ENCODE measurements around the gene DUSP22.

DNA sequence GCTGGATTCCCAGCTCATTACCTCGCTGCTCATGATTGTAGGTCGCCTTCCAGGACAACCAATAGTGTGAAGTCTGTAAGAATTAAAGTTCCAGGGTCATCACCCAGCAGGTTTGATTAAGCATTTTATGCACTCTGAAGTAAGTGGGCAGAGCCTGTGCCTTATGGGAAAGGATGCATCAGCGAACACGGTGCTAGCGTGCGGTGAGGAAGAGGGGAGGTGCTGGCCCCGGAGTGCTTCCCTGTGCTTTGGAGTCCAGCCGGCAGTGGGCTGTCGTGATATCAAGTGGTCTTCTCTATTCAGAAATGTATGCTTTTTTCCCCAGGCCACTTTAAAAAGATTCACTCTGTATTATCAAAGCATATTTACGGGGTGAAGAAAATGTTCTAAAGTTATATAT is 16.0 kb downstream of the DUSP22 start:
- TF ChIP-seq, protein P1, sequence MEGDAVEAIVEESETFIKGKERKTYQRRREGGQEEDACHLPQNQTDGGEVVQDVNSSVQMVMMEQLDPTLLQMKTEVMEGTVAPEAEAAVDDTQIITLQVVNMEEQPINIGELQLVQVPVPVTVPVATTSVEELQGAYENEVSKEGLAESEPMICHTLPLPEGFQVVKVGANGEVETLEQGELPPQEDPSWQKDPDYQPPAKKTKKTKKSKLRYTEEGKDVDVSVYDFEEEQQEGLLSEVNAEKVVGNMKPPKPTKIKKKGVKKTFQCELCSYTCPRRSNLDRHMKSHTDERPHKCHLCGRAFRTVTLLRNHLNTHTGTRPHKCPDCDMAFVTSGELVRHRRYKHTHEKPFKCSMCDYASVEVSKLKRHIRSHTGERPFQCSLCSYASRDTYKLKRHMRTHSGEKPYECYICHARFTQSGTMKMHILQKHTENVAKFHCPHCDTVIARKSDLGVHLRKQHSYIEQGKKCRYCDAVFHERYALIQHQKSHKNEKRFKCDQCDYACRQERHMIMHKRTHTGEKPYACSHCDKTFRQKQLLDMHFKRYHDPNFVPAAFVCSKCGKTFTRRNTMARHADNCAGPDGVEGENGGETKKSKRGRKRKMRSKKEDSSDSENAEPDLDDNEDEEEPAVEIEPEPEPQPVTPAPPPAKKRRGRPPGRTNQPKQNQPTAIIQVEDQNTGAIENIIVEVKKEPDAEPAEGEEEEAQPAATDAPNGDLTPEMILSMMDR (conservative IDR thresholded peaks at IDR 0.05; ENCODE audit: low read depth in 2 of 2): no peak
- TF ChIP-seq, protein P2, sequence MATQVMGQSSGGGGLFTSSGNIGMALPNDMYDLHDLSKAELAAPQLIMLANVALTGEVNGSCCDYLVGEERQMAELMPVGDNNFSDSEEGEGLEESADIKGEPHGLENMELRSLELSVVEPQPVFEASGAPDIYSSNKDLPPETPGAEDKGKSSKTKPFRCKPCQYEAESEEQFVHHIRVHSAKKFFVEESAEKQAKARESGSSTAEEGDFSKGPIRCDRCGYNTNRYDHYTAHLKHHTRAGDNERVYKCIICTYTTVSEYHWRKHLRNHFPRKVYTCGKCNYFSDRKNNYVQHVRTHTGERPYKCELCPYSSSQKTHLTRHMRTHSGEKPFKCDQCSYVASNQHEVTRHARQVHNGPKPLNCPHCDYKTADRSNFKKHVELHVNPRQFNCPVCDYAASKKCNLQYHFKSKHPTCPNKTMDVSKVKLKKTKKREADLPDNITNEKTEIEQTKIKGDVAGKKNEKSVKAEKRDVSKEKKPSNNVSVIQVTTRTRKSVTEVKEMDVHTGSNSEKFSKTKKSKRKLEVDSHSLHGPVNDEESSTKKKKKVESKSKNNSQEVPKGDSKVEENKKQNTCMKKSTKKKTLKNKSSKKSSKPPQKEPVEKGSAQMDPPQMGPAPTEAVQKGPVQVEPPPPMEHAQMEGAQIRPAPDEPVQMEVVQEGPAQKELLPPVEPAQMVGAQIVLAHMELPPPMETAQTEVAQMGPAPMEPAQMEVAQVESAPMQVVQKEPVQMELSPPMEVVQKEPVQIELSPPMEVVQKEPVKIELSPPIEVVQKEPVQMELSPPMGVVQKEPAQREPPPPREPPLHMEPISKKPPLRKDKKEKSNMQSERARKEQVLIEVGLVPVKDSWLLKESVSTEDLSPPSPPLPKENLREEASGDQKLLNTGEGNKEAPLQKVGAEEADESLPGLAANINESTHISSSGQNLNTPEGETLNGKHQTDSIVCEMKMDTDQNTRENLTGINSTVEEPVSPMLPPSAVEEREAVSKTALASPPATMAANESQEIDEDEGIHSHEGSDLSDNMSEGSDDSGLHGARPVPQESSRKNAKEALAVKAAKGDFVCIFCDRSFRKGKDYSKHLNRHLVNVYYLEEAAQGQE (IDR thresholded peaks at IDR 0.05; ENCODE audit: unreplicated experiment): no peak
- TF ChIP-seq, protein P3, sequence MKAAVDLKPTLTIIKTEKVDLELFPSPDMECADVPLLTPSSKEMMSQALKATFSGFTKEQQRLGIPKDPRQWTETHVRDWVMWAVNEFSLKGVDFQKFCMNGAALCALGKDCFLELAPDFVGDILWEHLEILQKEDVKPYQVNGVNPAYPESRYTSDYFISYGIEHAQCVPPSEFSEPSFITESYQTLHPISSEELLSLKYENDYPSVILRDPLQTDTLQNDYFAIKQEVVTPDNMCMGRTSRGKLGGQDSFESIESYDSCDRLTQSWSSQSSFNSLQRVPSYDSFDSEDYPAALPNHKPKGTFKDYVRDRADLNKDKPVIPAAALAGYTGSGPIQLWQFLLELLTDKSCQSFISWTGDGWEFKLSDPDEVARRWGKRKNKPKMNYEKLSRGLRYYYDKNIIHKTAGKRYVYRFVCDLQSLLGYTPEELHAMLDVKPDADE (IDR thresholded peaks at IDR 0.05): no peak
- no peak for TF ChIP-seq POLR2AphosphoS5 (IDR thresholded peaks at IDR 0.05; ENCODE audit: low read depth)
- no peak for TF ChIP-seq EZH2phosphoT487 (IDR thresholded peaks at IDR 0.05; ENCODE audit: unreplicated experiment)
- no peak for TF ChIP-seq EZH2 (IDR thresholded peaks at IDR 0.05; ENCODE audit: low read depth, unreplicated experiment)
- no peak for TF ChIP-seq CREB1 (CRISPR knock-in tag; IDR thresholded peaks at IDR 0.05; ENCODE audit: low read depth)
- no peak for TF ChIP-seq ZNF331 (CRISPR knock-in tag; IDR thresholded peaks at IDR 0.05; ENCODE audit: low read depth)
- no peak for TF ChIP-seq STAT1 (IDR thresholded peaks at IDR 0.05; ENCODE audit: unreplicated experiment)
